HUES6 (cell line): ENCODE results near the gene NF1.

Source experiments
- H3K27ac ChIP-seq: 2 replicates; pipeline ENCODE4 v1.7.0; 2013; ENCODE audit warnings: low read depth, mild to moderate bottlenecking, low read length, inconsistent platforms
- H3K27me3 ChIP-seq: 2 replicates; pipeline ENCODE4 v1.6.1; 2013; ENCODE audit warnings: low read length; ENCODE audit not compliant: control insufficient read depth, insufficient read depth
- H3K36me3 ChIP-seq: 2 replicates; pipeline ENCODE4 v1.6.1; 2013; ENCODE audit warnings: low read length; ENCODE audit not compliant: control insufficient read depth, insufficient read depth
- H3K4me1 ChIP-seq: 2 replicates; pipeline ENCODE4 v1.6.1; 2013; ENCODE audit warnings: low read length; ENCODE audit not compliant: control insufficient read depth, insufficient read depth
- H3K4me3 ChIP-seq: 2 replicates; pipeline ENCODE4 v1.5.1; 2013; ENCODE audit warnings: low read depth, low read length
- H3K9ac ChIP-seq: one replicate; pipeline ENCODE4 v1.6.1; 2013; ENCODE audit warnings: mild to moderate bottlenecking, low read length
- H3K9me3 ChIP-seq: 2 replicates; pipeline ENCODE4 v1.6.1; 2013; ENCODE audit warnings: low read depth, low read length; ENCODE audit not compliant: control insufficient read depth, insufficient read depth

NF1 gene

GRCh38 chr17:31294820-31295488 is 200.2 kb downstream of the NF1 start:
- Histone ChIP-seq H3K36me3 (no peaks in the 10 kb centered on the region), H3K4me3 (no peak overlapping the region), H3K4me1 (no peaks in the 10 kb centered on the region), H3K27ac (no peak overlapping the region), H3K9ac (no peak overlapping the region), H3K27me3 (no peaks in the 10 kb centered on the region), H3K9me3 (no peaks in the 10 kb centered on the region)

GRCh38 chr17:31295489-31295871 is 200.7 kb downstream of the NF1 start:
- H3K4me1 ChIP-seq = no peaks in the 10 kb centered on the region
- no peak overlapping the region for H3K9ac ChIP-seq
- H3K36me3 ChIP-seq = no peaks in the 10 kb centered on the region
- H3K27me3 ChIP-seq = no peaks in the 10 kb centered on the region
- no peak overlapping the region for H3K4me3 ChIP-seq
- no peak overlapping the region for H3K27ac ChIP-seq
- no peaks in the 10 kb centered on the region for H3K9me3 ChIP-seq

- H3K9ac ChIP-seq = no peak overlapping the region
- H3K27me3 ChIP-seq = no peaks in the 10 kb centered on the region
- H3K4me1 ChIP-seq = no peaks in the 10 kb centered on the region
- no peak overlapping the region for H3K4me3 ChIP-seq
- H3K9me3 ChIP-seq = no peaks in the 10 kb centered on the region
- H3K36me3 ChIP-seq = no peaks in the 10 kb centered on the region
- no peak overlapping the region for H3K27ac ChIP-seq
Observed at GRCh38 chr17:31296142-31296541, 201.4 kb downstream of the NF1 start.

GRCh38 chr17:31297090-31297489 is 202.3 kb downstream of the NF1 start, which contains the start of gene OMG:
OMG (minus strand) TSS chr17:31297239; CDS start chr17:31296331, 908 bp downstream.
- H3K9me3 ChIP-seq = no peaks in the 10 kb centered on the region
- no peaks in the 10 kb centered on the region for H3K27me3 ChIP-seq
- H3K9ac ChIP-seq = no peak within 1 kb of the TSS
- no peak within 1 kb of the TSS for H3K27ac ChIP-seq
- no peaks in the 10 kb centered on the region for H3K36me3 ChIP-seq
- no peaks in the 10 kb centered on the region for H3K4me1 ChIP-seq
- H3K4me3 ChIP-seq = no peak within 1 kb of the TSS

- no peak overlapping the region for H3K4me3 ChIP-seq
- no peak overlapping the region for H3K27ac ChIP-seq
- H3K4me1 ChIP-seq = no peaks in the 10 kb centered on the region
- H3K36me3 ChIP-seq = no peaks in the 10 kb centered on the region
- no peaks in the 10 kb centered on the region for H3K27me3 ChIP-seq
- H3K9me3 ChIP-seq = 0 out of 2 replicates have a peak, but pooled peaks cover 2% of the 10 kb centered on the region
- H3K9ac ChIP-seq = no peak overlapping the region
Observed at GRCh38 chr17:31299624-31300023, 204.8 kb downstream of the NF1 start.

GRCh38 chr17:31307640-31308039 is 212.9 kb downstream of the NF1 start:
- no peaks in the 10 kb centered on the region for H3K27me3 ChIP-seq
- no peaks in the 10 kb centered on the region for H3K36me3 ChIP-seq
- H3K9me3 ChIP-seq = 0 out of 2 replicates have a peak, but pooled peaks cover 2% of the 10 kb centered on the region
- H3K4me3 ChIP-seq = no peak overlapping the region
- no peak overlapping the region for H3K27ac ChIP-seq
- no peaks in the 10 kb centered on the region for H3K4me1 ChIP-seq
- H3K9ac ChIP-seq = no peak overlapping the region

GRCh38 chr17:31308372-31309334 is 213.9 kb downstream of the NF1 start:
- H3K27ac ChIP-seq = no peak overlapping the region
- H3K4me3 ChIP-seq = no peak overlapping the region
- H3K9ac ChIP-seq = no peak overlapping the region
- H3K27me3 ChIP-seq = no peaks in the 10 kb centered on the region
- H3K4me1 ChIP-seq = no peaks in the 10 kb centered on the region
- H3K9me3 ChIP-seq = no peaks in the 10 kb centered on the region
- no peaks in the 10 kb centered on the region for H3K36me3 ChIP-seq

GRCh38 chr17:31309556-31309955 is 214.8 kb downstream of the NF1 start:
- Histone ChIP-seq H3K4me3 (no peak overlapping the region), H3K27ac (no peak overlapping the region), H3K36me3 (no peaks in the 10 kb centered on the region), H3K9ac (no peak overlapping the region), H3K27me3 (no peaks in the 10 kb centered on the region), H3K9me3 (no peaks in the 10 kb centered on the region), H3K4me1 (no peaks in the 10 kb centered on the region)

- H3K9ac ChIP-seq = no peak overlapping the region
- no peaks in the 10 kb centered on the region for H3K9me3 ChIP-seq
- no peak overlapping the region for H3K4me3 ChIP-seq
- H3K27me3 ChIP-seq = no peaks in the 10 kb centered on the region
- H3K36me3 ChIP-seq = no peaks in the 10 kb centered on the region
- H3K27ac ChIP-seq = no peak overlapping the region
- H3K4me1 ChIP-seq = no peaks in the 10 kb centered on the region
Observed at GRCh38 chr17:31310260-31310659, 215.5 kb downstream of the NF1 start.

- Histone ChIP-seq H3K4me3 (no peak overlapping the region), H3K9ac (no peak overlapping the region), H3K27me3 (no peaks in the 10 kb centered on the region), H3K4me1 (no peaks in the 10 kb centered on the region), H3K36me3 (no peaks in the 10 kb centered on the region), H3K9me3 (no peaks in the 10 kb centered on the region), H3K27ac (no peak overlapping the region)
Observed at GRCh38 chr17:31310886-31311285, 216.1 kb downstream of the NF1 start.

- H3K27ac ChIP-seq = no peak overlapping the region
Observed at GRCh38 chr17:31311526-31311925, 216.7 kb downstream of the NF1 start.

More at GRCh38 chr17:31311526-31311925, 216.7 kb downstream of the NF1 start:
- Histone ChIP-seq H3K36me3 (no peaks in the 10 kb centered on the region), H3K4me3 (no peak overlapping the region), H3K9ac (no peak overlapping the region), H3K27me3 (no peaks in the 10 kb centered on the region), H3K4me1 (no peaks in the 10 kb centered on the region), H3K9me3 (no peaks in the 10 kb centered on the region)
